Endodermal cell (in vitro differentiated cells): ENCODE measurements around the gene TARP. TPM values are rescaled to one million over a fixed set of nuclear protein-coding genes. Genes with fewer than 3 reads are reported as not detected.

Experiments used
- DNase-seq: peaks from one replicate; pipeline ENCODE4 v3.0.0-alpha.2; 2017
- H3K27ac ChIP-seq: 2 replicates; pipeline ENCODE4 v1.5.1; 2013; ENCODE audit warnings: mild to moderate bottlenecking, low read depth, low read length, moderate library complexity
- H3K27me3 ChIP-seq: 2 replicates; pipeline ENCODE4 v1.6.1; 2013; ENCODE audit warnings: mild to moderate bottlenecking, low read length, moderate library complexity; ENCODE audit not compliant: insufficient read depth, control insufficient read depth, poor library complexity, severe bottlenecking
- H3K36me3 ChIP-seq: 2 replicates; pipeline ENCODE4 v1.7.0; 2013; ENCODE audit warnings: mild to moderate bottlenecking, low read length, moderate library complexity; ENCODE audit not compliant: control insufficient read depth, insufficient read depth
- H3K4me1 ChIP-seq: one replicate; pipeline ENCODE4 v1.7.0; 2013; ENCODE audit warnings: low read length; ENCODE audit not compliant: control insufficient read depth, insufficient read depth
- H3K4me3 ChIP-seq: 2 replicates; pipeline ENCODE4 v1.5.1; 2013; ENCODE audit warnings: mild to moderate bottlenecking, low read length, moderate library complexity
- H3K9ac ChIP-seq: 2 replicates; pipeline ENCODE4 v1.6.1; 2013; ENCODE audit warnings: mild to moderate bottlenecking, low read length, moderate library complexity; ENCODE audit not compliant: poor library complexity, severe bottlenecking; ENCODE audit errors: extremely low read depth
- H3K9me3 ChIP-seq: 2 replicates; pipeline ENCODE4 v1.6.1; 2013; ENCODE audit warnings: mild to moderate bottlenecking, low read length, moderate library complexity; ENCODE audit not compliant: control insufficient read depth
- H3K27ac Mint-ChIP-seq: 2 replicates; pipeline ENCODE4 v1.8.0; 2020; ENCODE audit warnings: mixed read lengths
- H3K27me3 Mint-ChIP-seq: 2 replicates; pipeline ENCODE4 v1.8.0; 2021; ENCODE audit warnings: mild to moderate bottlenecking, mixed read lengths; ENCODE audit not compliant: insufficient read depth
- H3K36me3 Mint-ChIP-seq: 2 replicates; pipeline ENCODE4 v1.8.0; 2020; ENCODE audit warnings: low read depth, mixed read lengths
- H3K4me1 Mint-ChIP-seq: 2 replicates; pipeline ENCODE4 v1.8.0; 2020; ENCODE audit warnings: mixed read lengths
- H3K4me3 Mint-ChIP-seq: 2 replicates; pipeline ENCODE4 v1.8.0; 2020; ENCODE audit warnings: mild to moderate bottlenecking, moderate library complexity, mixed read lengths
- H3K9me3 Mint-ChIP-seq: 2 replicates; pipeline ENCODE4 v1.8.0; 2020; ENCODE audit warnings: mild to moderate bottlenecking, mixed read lengths
- WGBS, 2 experiments: methylation state at CpG; one replicate each; pipeline versions ENCODE4 v1.1.5 to v1.1.7; 2013; ENCODE audit warnings: missing lambda C conversion rate in 2 of 2, mixed read lengths in 1 of 2; ENCODE audit not compliant: insufficient coverage in 1 of 2, insufficient read length in 1 of 2; 5-methylcytosine and 5-hydroxymethylcytosine counted together
- total RNA-seq, 2 donors: library from RNA; stranded (reverse); fragmentation: NEBNext Ultra II Directional in 1 of 2; extraction: Animal tissue kit (Norgen Biotek cat#: 25700) in 1 of 2; gene quantifications; 2 replicates in 1 of 2; 3 replicates in 1 of 2; pipeline ENCODE4 v1.2.1, GENCODE V29; 2021
- TF ChIP-seq, protein P1 (sequence below): fragments of 200-600 bp; sonication (generic); conservative IDR thresholded peaks from 2 replicates; pipeline ENCODE4 v1.5.0; 2021; ENCODE audit warnings: antibody characterized with exemption, mild to moderate bottlenecking

The TARP gene

GRCh38 chr7:38211940-38212339 is 61.5 kb downstream of the TARP start:
- no peaks in the 10 kb centered on the region for H3K27me3 Mint-ChIP-seq
- DNase-seq = no peak
- Histone ChIP-seq H3K4me1 (peaks cover 2% of the 10 kb centered on the region), H3K27ac (no peak overlapping the region), H3K27me3 (no peaks in the 10 kb centered on the region), H3K4me3 (no peak overlapping the region), H3K9me3 (no peaks in the 10 kb centered on the region), H3K9ac (no peak overlapping the region), H3K36me3 (peaks cover 67% of the 10 kb centered on the region)
- TF ChIP-seq, protein P1, sequence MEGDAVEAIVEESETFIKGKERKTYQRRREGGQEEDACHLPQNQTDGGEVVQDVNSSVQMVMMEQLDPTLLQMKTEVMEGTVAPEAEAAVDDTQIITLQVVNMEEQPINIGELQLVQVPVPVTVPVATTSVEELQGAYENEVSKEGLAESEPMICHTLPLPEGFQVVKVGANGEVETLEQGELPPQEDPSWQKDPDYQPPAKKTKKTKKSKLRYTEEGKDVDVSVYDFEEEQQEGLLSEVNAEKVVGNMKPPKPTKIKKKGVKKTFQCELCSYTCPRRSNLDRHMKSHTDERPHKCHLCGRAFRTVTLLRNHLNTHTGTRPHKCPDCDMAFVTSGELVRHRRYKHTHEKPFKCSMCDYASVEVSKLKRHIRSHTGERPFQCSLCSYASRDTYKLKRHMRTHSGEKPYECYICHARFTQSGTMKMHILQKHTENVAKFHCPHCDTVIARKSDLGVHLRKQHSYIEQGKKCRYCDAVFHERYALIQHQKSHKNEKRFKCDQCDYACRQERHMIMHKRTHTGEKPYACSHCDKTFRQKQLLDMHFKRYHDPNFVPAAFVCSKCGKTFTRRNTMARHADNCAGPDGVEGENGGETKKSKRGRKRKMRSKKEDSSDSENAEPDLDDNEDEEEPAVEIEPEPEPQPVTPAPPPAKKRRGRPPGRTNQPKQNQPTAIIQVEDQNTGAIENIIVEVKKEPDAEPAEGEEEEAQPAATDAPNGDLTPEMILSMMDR = no peak
- no peaks in the 10 kb centered on the region for H3K9me3 Mint-ChIP-seq
- peaks cover 16% of the 10 kb centered on the region for H3K36me3 Mint-ChIP-seq
- H3K4me1 Mint-ChIP-seq = peaks cover 16% of the 10 kb centered on the region
- H3K4me3 Mint-ChIP-seq = no peak overlapping the region
- 80 to 86% methylated on average over 2 to 3 of the region's 3 CpGs for WGBS, 2 experiments
- no peak overlapping the region for H3K27ac Mint-ChIP-seq

DNA sequence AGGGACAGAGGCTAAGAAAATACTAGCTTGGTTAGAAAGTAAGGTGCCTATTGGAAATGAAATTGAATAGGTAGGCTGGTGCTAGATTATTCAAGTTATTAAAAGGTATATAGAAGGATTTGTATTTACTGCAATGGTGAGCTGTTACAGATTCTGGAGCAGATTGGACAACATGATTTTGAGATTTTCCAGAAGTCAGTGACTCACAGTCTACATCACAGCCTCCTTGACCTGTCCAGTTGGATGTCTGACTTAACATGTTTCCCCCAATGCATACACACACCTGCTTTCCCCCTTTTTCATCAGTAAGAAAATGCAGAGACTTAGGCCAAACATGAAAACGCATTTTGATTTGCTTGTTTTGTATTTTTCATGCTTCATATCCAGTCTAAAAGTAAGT is 62.0 kb downstream of the TARP start:
- DNase-seq = no peak
- Histone ChIP-seq H3K36me3 (peaks cover 63% of the 10 kb centered on the region), H3K9me3 (no peaks in the 10 kb centered on the region), H3K27me3 (no peaks in the 10 kb centered on the region), H3K27ac (no peak overlapping the region), H3K4me3 (no peak overlapping the region), H3K4me1 (peaks cover 2% of the 10 kb centered on the region), H3K9ac (no peak overlapping the region)
- TF ChIP-seq, protein P1 = no peak
- H3K4me1 Mint-ChIP-seq = peaks cover 16% of the 10 kb centered on the region
- H3K27me3 Mint-ChIP-seq = no peaks in the 10 kb centered on the region
- no peak overlapping the region for H3K4me3 Mint-ChIP-seq
- H3K27ac Mint-ChIP-seq = peak overlapping the region; percentile 15
- H3K9me3 Mint-ChIP-seq = no peaks in the 10 kb centered on the region
- 90 to 100% methylated on average over 1 of the region's 1 CpG for WGBS, 2 experiments
- H3K36me3 Mint-ChIP-seq = peaks cover 16% of the 10 kb centered on the region

Other genes starting within 250 kb of the TARP start
- gene STARD3NL, start 95.4 kb downstream of the TARP start, total RNA-seq = 10 to 100 TPM; 48.6 to 58.3 TPM